ENCODE measurements around the gene PARD6G.

DNA sequence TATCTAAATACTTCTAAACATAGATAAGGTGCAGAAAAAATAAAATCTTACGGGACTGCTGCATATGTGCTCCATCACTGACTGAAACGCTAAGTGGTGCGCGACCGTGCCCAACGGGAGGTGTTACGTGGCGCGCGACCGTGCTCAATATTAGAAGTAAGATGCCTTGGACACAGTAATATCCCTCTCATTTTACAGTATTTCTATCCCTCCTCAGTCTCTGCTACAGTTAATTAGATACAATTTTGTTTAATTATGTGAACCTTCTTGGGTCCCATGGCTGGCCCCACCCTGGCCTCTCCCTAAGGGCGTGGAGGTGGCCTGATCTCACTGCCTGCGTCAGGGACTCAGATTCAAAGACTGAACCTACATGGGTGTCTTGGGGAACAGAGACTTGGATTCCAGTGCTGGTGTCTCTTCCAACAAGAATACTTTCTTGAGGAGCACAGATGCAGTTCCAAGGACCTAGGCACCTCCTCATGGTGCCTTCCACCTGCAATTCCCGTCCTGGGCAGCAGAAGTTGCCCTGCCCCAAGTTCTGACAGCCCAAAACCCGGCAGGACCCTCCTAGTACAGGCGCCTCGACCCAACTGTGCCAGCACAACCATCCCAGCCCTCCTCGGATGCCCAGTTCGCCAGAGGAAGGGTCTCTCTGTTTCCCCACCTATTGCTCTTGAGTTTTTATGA, 59.2 kb downstream of the PARD6G start:
- no peak for TF ChIP-seq POLR2AphosphoS5 (IDR thresholded peaks at IDR 0.05)
- TF ChIP-seq, protein P1, sequence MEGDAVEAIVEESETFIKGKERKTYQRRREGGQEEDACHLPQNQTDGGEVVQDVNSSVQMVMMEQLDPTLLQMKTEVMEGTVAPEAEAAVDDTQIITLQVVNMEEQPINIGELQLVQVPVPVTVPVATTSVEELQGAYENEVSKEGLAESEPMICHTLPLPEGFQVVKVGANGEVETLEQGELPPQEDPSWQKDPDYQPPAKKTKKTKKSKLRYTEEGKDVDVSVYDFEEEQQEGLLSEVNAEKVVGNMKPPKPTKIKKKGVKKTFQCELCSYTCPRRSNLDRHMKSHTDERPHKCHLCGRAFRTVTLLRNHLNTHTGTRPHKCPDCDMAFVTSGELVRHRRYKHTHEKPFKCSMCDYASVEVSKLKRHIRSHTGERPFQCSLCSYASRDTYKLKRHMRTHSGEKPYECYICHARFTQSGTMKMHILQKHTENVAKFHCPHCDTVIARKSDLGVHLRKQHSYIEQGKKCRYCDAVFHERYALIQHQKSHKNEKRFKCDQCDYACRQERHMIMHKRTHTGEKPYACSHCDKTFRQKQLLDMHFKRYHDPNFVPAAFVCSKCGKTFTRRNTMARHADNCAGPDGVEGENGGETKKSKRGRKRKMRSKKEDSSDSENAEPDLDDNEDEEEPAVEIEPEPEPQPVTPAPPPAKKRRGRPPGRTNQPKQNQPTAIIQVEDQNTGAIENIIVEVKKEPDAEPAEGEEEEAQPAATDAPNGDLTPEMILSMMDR (IDR thresholded peaks at IDR 0.05), result no peak

Measured in upper lobe of left lung (tissue), 4 donors.